MG63 (cell line): Measurements from ENCODE around the gene SEPSECS. TPM values are rescaled to one million over a fixed set of nuclear protein-coding genes. Genes with fewer than 3 reads are reported as not detected.
A peak's percentile ranks its signal among the peaks of the same experiment; 100 is the strongest.

Experiments
- DNase-seq: peaks from one replicate; pipeline ENCODE4 v3.0.0-alpha.2; 2020
- H3K27me3 ChIP-seq: fragments of 250-450 bp; sonication (Bioruptor Pico); 2 replicates; pipeline ENCODE4 v1.5.1; 2020; ENCODE audit warnings: mild to moderate bottlenecking, moderate library complexity
- H3K36me3 ChIP-seq: fragments of 250-450 bp; sonication (Bioruptor Pico); 2 replicates; pipeline ENCODE4 v1.5.1; 2020; ENCODE audit warnings: mild to moderate bottlenecking, moderate library complexity
- H3K4me3 ChIP-seq: fragments of 250-450 bp; sonication (Bioruptor Pico); 2 replicates; pipeline ENCODE4 v1.5.1; 2020; ENCODE audit warnings: mild to moderate bottlenecking, moderate library complexity
- H3K9me3 ChIP-seq: fragments of 250-450 bp; sonication (Bioruptor Pico); 2 replicates; pipeline ENCODE4 v1.5.1; 2020; ENCODE audit warnings: mild to moderate bottlenecking, moderate library complexity
- total RNA-seq: library from RNA; depleted of rRNA; stranded (reverse); fragments of >200 nt; shearing (Covaris generic); gene quantifications from 2 replicates; pipeline ENCODE4 v1.2.3, GENCODE V29; 2014; ENCODE audit warnings: low replicate concordance; rRNA removed

SEPSECS gene
- total RNA-seq, result 3.0 and 3.6 TPM in 2 replicates

DNA sequence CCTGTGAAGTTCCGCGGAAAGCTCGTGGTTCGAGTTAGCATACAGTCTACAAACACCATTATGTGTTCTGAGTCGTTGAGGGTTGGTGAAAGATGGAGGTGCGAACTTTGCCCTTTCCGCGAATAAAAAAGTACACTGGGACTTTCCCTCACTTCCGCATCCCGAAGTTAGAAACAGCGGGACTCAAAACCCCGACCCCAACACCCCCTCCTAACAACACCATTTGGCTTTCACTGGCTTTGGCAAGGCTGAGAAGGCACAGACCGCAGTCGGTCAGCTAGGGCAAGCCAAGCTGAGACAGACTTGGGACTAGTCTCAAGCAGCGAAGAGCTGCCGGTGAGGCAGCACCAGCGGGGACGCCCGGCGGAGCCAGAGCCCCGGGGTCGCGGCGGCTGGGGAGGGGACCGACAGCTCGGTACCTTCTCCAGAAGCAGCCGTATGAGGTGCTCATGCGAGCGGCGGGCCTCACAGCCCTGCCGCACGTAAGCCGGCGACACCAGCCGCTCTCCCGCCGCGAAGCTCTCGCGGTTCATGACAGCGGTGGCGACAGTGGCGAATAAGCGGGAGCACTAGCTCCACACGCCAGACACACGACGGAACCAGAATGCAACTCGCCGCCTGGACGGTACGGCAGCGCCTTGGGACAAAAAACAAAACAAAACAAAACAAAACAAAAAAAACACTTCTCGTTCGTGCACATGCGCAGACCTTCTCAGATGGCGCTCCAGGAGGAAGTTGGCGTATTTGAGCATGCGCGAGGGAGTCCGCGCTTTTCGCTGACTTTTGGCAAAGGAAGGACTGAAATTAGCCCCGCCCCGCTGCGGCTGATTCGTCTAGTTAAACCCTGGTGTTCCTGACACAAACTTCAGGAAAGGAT lies at the start of gene SEPSECS:
Gene SEPSECS (minus strand): TSS at position 613 of the 877 bp plus-strand sequence. CDS start 80 bp downstream, at position 533.
- Histone ChIP-seq H3K36me3 (no peaks in the 10 kb centered on the region; the same call in 1 of the 2 replicates), H3K27me3 (no peaks in the 10 kb centered on the region), H3K4me3 (peak within 1 kb of the TSS; percentile 74), H3K9me3 (no peaks in the 10 kb centered on the region)
- DNase-seq, result peak; percentile 91

GRCh38 chr4:25209702-25210101 lies 49.5 kb upstream of the SEPSECS start:
- DNase-seq, result no peak
- H3K9me3 ChIP-seq, result no peaks in the 10 kb centered on the region
- H3K4me3 ChIP-seq, result no peak overlapping the region
- no peaks in the 10 kb centered on the region for H3K36me3 ChIP-seq
- H3K27me3 ChIP-seq, result no peaks in the 10 kb centered on the region

DNA sequence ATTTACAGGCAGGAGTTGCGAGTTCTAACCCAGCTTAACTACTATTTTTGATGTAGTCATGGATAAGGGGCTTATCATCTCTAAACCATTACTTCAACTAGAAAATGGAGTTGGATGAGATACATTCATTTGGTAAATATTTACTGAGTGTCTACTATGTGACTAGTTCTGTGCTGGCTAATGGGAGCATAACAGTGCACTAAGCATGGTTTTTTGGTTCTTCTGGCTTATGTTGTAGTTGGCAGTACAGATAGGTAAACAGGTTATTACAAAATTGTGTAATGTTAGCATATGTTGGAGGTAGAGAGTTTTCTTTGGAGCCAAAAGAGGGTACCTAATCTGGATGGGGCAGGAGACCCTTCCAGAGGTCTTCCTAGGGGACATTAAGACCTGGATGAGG lies 47.7 kb upstream of the SEPSECS start:
- H3K4me3 ChIP-seq, result no peak overlapping the region

GRCh38 chr4:25198713-25199112 lies 38.5 kb upstream of the SEPSECS start:
- no peaks in the 10 kb centered on the region for H3K27me3 ChIP-seq
- H3K4me3 ChIP-seq, result no peak overlapping the region
- DNase-seq, result no peak
- H3K36me3 ChIP-seq, result no peaks in the 10 kb centered on the region
- no peaks in the 10 kb centered on the region for H3K9me3 ChIP-seq

More for the DNA sequence above, 47.7 kb upstream of the SEPSECS start:
- no peak for DNase-seq
- no peaks in the 10 kb centered on the region for H3K36me3 ChIP-seq
- no peaks in the 10 kb centered on the region for H3K9me3 ChIP-seq
- H3K27me3 ChIP-seq, result no peaks in the 10 kb centered on the region

- Histone ChIP-seq H3K9me3 (no peaks in the 10 kb centered on the region), H3K4me3 (no peak overlapping the region), H3K27me3 (no peaks in the 10 kb centered on the region), H3K36me3 (no peaks in the 10 kb centered on the region)
- DNase-seq, result no peak
Observed at GRCh38 chr4:25190407-25190806, 30.2 kb upstream of the SEPSECS start.

DNA sequence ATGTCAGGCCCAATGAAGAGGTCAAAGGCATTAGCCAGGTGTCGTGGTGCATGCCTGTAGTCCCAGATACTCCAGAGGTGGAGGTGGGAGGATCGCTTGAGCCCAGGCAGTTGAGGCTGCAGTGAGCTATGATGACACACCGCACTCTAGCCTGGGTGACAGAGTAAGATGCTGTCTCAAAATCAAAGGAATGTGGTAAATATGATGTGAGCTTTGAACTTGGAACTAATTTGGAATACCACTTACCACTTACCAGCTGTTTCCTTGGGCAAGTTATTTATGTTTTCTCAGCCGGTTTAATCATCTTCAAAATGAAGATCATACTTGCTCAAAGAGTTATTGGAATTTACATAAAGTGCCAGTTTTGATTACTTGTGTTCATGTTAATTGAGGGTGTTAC lies 23.8 kb upstream of the SEPSECS start:
- DNase-seq, result no peak
- H3K9me3 ChIP-seq, result no peaks in the 10 kb centered on the region
- H3K27me3 ChIP-seq, result no peaks in the 10 kb centered on the region
- no peak overlapping the region for H3K4me3 ChIP-seq
- H3K36me3 ChIP-seq, result no peaks in the 10 kb centered on the region

- H3K36me3 ChIP-seq, result no peaks in the 10 kb centered on the region
- H3K4me3 ChIP-seq, result no peak overlapping the region
- no peaks in the 10 kb centered on the region for H3K27me3 ChIP-seq
- DNase-seq, result no peak
- H3K9me3 ChIP-seq, result no peaks in the 10 kb centered on the region
Observed at GRCh38 chr4:25182937-25183336, 22.7 kb upstream of the SEPSECS start.

DNA sequence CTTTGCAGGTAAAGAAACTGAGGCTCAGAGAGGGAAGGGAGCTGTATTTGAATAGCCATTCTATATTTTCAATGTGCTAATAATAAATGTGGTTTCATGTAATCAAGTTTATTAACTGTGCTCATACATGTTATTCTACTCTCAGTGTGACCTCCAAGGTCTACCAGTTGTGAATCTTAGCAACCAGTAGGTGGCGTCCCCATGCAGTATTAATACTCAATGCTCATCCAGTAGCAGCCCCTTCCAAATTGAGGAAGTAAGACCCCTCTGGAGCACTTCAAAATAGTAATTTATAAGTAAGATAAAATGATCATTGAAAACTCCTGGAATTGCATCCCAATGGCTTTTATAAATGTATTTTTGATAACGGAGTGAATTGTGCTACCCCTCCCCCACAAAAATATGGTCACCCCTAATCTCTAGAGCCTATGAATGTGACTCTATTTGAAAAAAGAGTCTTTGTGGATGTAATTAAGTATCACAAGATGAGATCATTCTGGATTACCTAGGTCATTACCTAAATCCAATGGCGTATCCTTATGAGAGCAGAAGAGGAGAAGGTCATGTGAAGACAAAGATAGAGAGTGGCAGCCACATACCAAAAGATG lies 20.4 kb upstream of the SEPSECS start:
- Histone ChIP-seq H3K4me3 (no peak overlapping the region), H3K27me3 (no peaks in the 10 kb centered on the region), H3K36me3 (no peaks in the 10 kb centered on the region), H3K9me3 (no peaks in the 10 kb centered on the region)
- no peak for DNase-seq

DNA sequence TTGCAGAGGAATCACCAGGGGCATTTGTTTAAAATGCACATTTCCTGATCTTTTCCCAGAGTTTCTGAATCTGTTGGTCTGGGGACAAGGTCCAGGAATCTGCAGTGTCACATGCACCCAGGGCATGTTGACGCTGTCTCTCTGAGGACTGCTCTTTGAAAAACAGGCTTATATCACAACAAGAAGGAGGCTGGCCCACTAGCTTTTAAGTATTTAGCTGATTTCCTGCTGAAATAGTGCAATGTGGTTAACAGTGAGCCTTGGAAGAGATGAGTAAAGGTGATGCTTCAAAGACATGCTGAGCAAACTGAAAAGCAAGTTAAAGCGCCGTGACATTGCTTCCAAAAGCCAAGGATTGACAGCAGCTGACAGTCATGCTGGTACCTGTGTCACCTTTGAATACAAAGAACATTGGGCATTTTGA lies 18.6 kb upstream of the SEPSECS start:
- Histone ChIP-seq H3K36me3 (no peaks in the 10 kb centered on the region), H3K27me3 (no peaks in the 10 kb centered on the region), H3K4me3 (no peak overlapping the region), H3K9me3 (no peaks in the 10 kb centered on the region)
- DNase-seq, result no peak

GRCh38 chr4:25177147-25177546 lies 16.9 kb upstream of the SEPSECS start:
- Histone ChIP-seq H3K36me3 (no peaks in the 10 kb centered on the region), H3K27me3 (no peaks in the 10 kb centered on the region), H3K9me3 (no peaks in the 10 kb centered on the region), H3K4me3 (no peak overlapping the region)
- no peak for DNase-seq

DNA sequence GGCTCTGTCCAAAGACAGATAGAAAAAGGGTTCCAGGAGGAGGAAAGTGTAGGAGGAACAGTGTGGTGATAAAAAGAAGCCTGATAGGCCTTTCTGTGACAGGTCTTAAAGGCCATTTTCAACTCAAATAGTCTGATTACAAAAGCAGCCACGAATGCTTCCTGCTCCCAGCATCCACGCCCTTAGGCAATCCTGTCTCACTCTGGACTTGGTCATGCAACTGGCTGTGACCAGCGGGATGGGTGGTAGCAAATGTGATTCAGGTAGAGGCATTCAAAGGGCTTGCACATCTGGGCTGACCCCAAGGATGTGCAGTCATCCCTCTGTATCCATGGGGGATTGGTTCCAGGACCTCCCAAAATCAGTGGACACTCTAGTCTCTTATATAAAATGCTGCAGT lies 14.4 kb upstream of the SEPSECS start:
- no peak overlapping the region for H3K4me3 ChIP-seq
- no peaks in the 10 kb centered on the region for H3K27me3 ChIP-seq
- H3K36me3 ChIP-seq, result no peaks in the 10 kb centered on the region
- DNase-seq, result no peak
- no peaks in the 10 kb centered on the region for H3K9me3 ChIP-seq

- peak; percentile 71 for DNase-seq
- H3K27me3 ChIP-seq, result no peaks in the 10 kb centered on the region
- no peaks in the 10 kb centered on the region for H3K9me3 ChIP-seq
- no peaks in the 10 kb centered on the region for H3K36me3 ChIP-seq
- H3K4me3 ChIP-seq, result no peak overlapping the region
Observed at GRCh38 chr4:25172961-25173915, 13.0 kb upstream of the SEPSECS start.

- DNase-seq, result no peak
- H3K4me3 ChIP-seq, result no peak overlapping the region
- no peaks in the 10 kb centered on the region for H3K9me3 ChIP-seq
- H3K27me3 ChIP-seq, result no peaks in the 10 kb centered on the region
- H3K36me3 ChIP-seq, result no peaks in the 10 kb centered on the region
Observed at GRCh38 chr4:25171201-25171865, 11.1 kb upstream of the SEPSECS start.

- Histone ChIP-seq H3K9me3 (no peaks in the 10 kb centered on the region), H3K27me3 (no peaks in the 10 kb centered on the region), H3K4me3 (no peak overlapping the region), H3K36me3 (no peaks in the 10 kb centered on the region)
- DNase-seq, result no peak
Observed at GRCh38 chr4:25169446-25169845, 9.2 kb upstream of the SEPSECS start.

GRCh38 chr4:25165916-25166315 lies 5.7 kb upstream of the SEPSECS start:
- H3K36me3 ChIP-seq, result no peaks in the 10 kb centered on the region
- H3K9me3 ChIP-seq, result no peaks in the 10 kb centered on the region
- no peak for DNase-seq
- H3K27me3 ChIP-seq, result no peaks in the 10 kb centered on the region
- no peak overlapping the region for H3K4me3 ChIP-seq

DNA sequence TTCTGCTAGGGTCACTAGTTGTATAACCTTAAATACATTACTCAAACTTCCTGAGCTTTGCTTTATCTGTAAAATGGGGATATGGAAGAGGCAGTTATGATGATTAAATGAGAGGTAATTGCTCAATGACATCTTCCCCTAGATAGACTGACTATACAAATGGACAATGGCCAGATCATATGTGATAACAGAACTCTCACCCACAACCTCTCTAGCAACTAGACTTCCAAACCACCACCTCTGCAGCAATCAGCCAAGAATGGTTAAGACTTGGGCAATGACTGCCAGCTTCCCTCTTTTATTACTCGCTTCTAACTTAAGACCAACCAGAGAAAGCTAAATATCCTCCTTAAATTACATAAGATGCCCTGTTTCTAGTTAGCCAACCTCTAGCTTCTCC lies 2.9 kb upstream of the SEPSECS start:
- Histone ChIP-seq H3K4me3 (no peak overlapping the region), H3K9me3 (no peaks in the 10 kb centered on the region), H3K36me3 (no peaks in the 10 kb centered on the region), H3K27me3 (no peaks in the 10 kb centered on the region)
- no peak for DNase-seq
